ENCODE results near the gene SOX1. TPM values are rescaled to one million over a fixed set of nuclear protein-coding genes. Genes with fewer than 3 reads are reported as not detected.

The SOX1 gene
- total and polyA plus RNA-seq, 9 of the 15 experiments (the other 6 are each of a cell fraction or from before 2014, with no cell fraction given) = not detected

DNA sequence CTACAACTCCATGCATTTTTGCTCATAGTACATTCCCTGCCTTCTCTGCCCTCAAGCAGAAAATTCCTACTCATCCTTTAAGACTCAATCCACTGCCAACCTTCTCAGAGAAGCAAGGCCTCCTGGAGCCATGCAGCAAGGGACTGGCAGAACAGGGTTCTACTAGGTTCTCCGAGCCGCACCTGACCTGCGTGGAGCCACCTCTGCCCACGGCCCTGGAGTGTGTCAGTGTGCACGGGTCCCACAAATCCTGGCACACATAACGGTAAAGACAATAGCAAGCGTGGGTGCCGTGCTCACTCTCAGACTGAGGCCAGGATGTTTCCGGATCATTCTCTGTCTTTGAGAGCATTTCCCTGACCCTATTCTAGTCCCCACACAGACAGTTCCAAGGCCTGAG, 30.0 kb downstream of the SOX1 start:
- Histone ChIP-seq H3K79me2 (ENCODE audit: control insufficient read depth, insufficient read depth, low read length) (no peaks in the 10 kb centered on the region), H3K9ac (ENCODE audit: insufficient read depth in 1 of 2, low read depth in 2 of 2, low read length in 2 of 2) (no peak overlapping the region), H3K4me1 (replicated peaks in 1 of 2; ENCODE audit: control insufficient read depth in 2 of 2, insufficient read depth in 2 of 2, low read length in 2 of 2) (no peaks in the 10 kb centered on the region), H3K36me3 (ENCODE audit: control insufficient read depth, insufficient read depth, low read length) (no peaks in the 10 kb centered on the region), H4K20me1 (replicated peaks; ENCODE audit: control insufficient read depth, insufficient read depth, low read length) (no peaks in the 10 kb centered on the region; the same call in 1 of the 2 replicates), H3K27me3 (ENCODE audit: control insufficient read depth in 2 of 2, insufficient read depth in 2 of 2, low read length in 2 of 2) (no peaks in the 10 kb centered on the region; a peak in 1 of 5 replicates), H3K27ac (ENCODE audit: extremely low read depth, low read depth, low read length) (no peak overlapping the region), H3K4me2 (ENCODE audit: insufficient read depth, low read length) (no peak overlapping the region), H3K4me3 (no peak overlapping the region), H3K9me3 (replicated peaks; ENCODE audit: control insufficient read depth, insufficient read depth, low read depth, low read length) (no peaks in the 10 kb centered on the region), H3K9me1 (ENCODE audit: control insufficient read depth, insufficient read depth, low read length) (no peaks in the 10 kb centered on the region), H2AFZ (ENCODE audit: low read depth, low read length) (no peak overlapping the region)
- no peak for ATAC-seq
- ChIA-PET POLR2A (no interaction called here), CTCF (ENCODE audit: low intra/inter-chr PET ratio) (no interaction called here)
- 0% methylated on average over 5 of the region's 9 CpGs for WGBS (ENCODE audit: insufficient coverage, low coverage, missing lambda C conversion rate)
- intact Hi-C loops (cut with micrococcal nuclease) = no loop called here
- in situ Hi-C loops (cut with MboI) = no loop called here
- BruUV-seq (replicated peaks) = no TSS peak
- no peak for DNase-seq (ENCODE audit: extremely low read depth in 1 of 4, low spot score in 3 of 4)
- FAIRE-seq = no peak
- TF ChIP-seq ETV1 (tag; conservative IDR thresholded peaks at IDR 0.05; ENCODE audit: low read depth) = no peak
- no peak for TF ChIP-seq ZNF436 (CRISPR knock-in tag; IDR thresholded peaks at IDR 0.05)
- TF ChIP-seq TCF7 (IDR thresholded peaks at IDR 0.05; ENCODE audit: borderline replicate concordance) = no peak
- no peak for TF ChIP-seq ZNF584 (CRISPR knock-in tag; IDR thresholded peaks at IDR 0.05; ENCODE audit: low read depth)
- TF ChIP-seq SRSF3 (IDR thresholded peaks at IDR 0.05; ENCODE audit: insufficient read depth, low read length) = no peak
- no peak for TF ChIP-seq ZZZ3 (IDR thresholded peaks at IDR 0.05)
- TF ChIP-seq HBP1 (CRISPR knock-in tag; IDR thresholded peaks at IDR 0.05) = no peak
- TF ChIP-seq PTRF (tag; IDR thresholded peaks at IDR 0.05) = no peak
- no peak for TF ChIP-seq OTX1 (CRISPR knock-in tag; IDR thresholded peaks at IDR 0.05)
- TF ChIP-seq NCOR1 (IDR thresholded peaks at IDR 0.05) = no peak
- TF ChIP-seq ERF (CRISPR knock-in tag; IDR thresholded peaks at IDR 0.05) = no peak

All from K562 (cell line).